K562 (cell line): ENCODE data around the gene EPHA2. TPM values are rescaled to one million over a fixed set of nuclear protein-coding genes. Genes with fewer than 3 reads are reported as not detected.

Experiments used
- AFF4 ChIP-seq: sonication (generic); formaldehyde crosslinking; IDR thresholded peaks from 2 replicates; pipeline ENCODE4 v1.8.0; 2023; ENCODE audit warnings: mild to moderate bottlenecking, missing genetic modification reagents
- ETV6 ChIP-seq, 3 experiments: fragments of 150-350 bp in 1 of 3; sonication (generic) in 1 of 3; formaldehyde crosslinking in 1 of 3; IDR thresholded peaks; 2 replicates each; pipeline versions ENCODE4 v1.6.1 to v1.8.0; 2014 to 2022; ENCODE audit warnings: borderline replicate concordance in 2 of 3, low read depth in 2 of 3, antibody characterized with exemption in 1 of 3, low read length in 1 of 3, mild to moderate bottlenecking in 1 of 3, missing genetic modification reagents in 1 of 3
- GATAD2B ChIP-seq: fragments of 450-650 bp; IDR thresholded peaks from 2 replicates; pipeline ENCODE4 v1.6.1; 2017; ENCODE audit warnings: mild to moderate bottlenecking, borderline replicate concordance
- L3MBTL2 ChIP-seq: fragments of 450-650 bp; IDR thresholded peaks from 2 replicates; pipeline ENCODE4 v1.6.1; 2016; ENCODE audit warnings: mild to moderate bottlenecking, moderate library complexity
- MAX ChIP-seq: sonication (generic); formaldehyde crosslinking; IDR thresholded peaks from 2 replicates; pipeline ENCODE4 v1.9.0; 2022; ENCODE audit warnings: mild to moderate bottlenecking, missing genetic modification reagents
- TCFL5 ChIP-seq: fragments of 250-450 bp; sonication (Bioruptor Pico); conservative IDR thresholded peaks from 2 replicates; pipeline ENCODE4 v1.6.1; 2021; ENCODE audit warnings: mild to moderate bottlenecking, moderate library complexity, matching md5 sums
- ZBTB26 ChIP-seq: fragments of 450-650 bp; formaldehyde crosslinking; IDR thresholded peaks from 2 replicates; pipeline ENCODE4 v1.4.0; 2022; ENCODE audit warnings: missing genetic modification characterization
- ZNF316 ChIP-seq: fragments of 450-650 bp; IDR thresholded peaks from 2 replicates; pipeline ENCODE4 v1.6.1; 2016
- ZNF398 ChIP-seq: fragments of 250-450 bp; sonication (Bioruptor Pico); IDR thresholded peaks from 2 replicates; pipeline ENCODE4 v1.8.0; 2021; ENCODE audit warnings: moderate library complexity, mild to moderate bottlenecking, inconsistent platforms
- ZNF407 ChIP-seq: fragments of 450-650 bp; IDR thresholded peaks from 2 replicates; pipeline ENCODE4 v1.6.1; 2016; ENCODE audit warnings: low read depth
- polyA plus RNA-seq, 8 experiments: library from polyadenylated mRNA; depleted of rRNA in 4 of 8; stranded (reverse) in 5 of 8; unstranded in 3 of 8; fragments of >200 nt; fragmentation: Nextera tagmentation in 2 of 8; fragmentation: Illumina TruSeq in 1 of 8; extraction: Ambion mirVana in 2 of 8; extraction: Trizol in 1 of 8; gene quantifications; 2 replicates each; pipeline versions ENCODE4 v1.2.1 to v1.2.3, GENCODE V29; 2011 to 2014; ENCODE audit warnings: inconsistent platforms in 1 of 8, missing spikeins in 1 of 8
- total RNA-seq, 7 experiments: library from RNA; depleted of rRNA in 6 of 7; stranded (reverse); fragments of >200 nt in 6 of 7; fragmentation: Illumina TruSeq in 2 of 7; extraction: Trizol in 2 of 7; gene quantifications; 2 replicates each; pipeline versions ENCODE4 v1.2.1 to v1.2.3, GENCODE V29; 2011 to 2021; ENCODE audit warnings: low replicate concordance in 1 of 7

Gene EPHA2
- total and polyA plus RNA-seq, 9 of the 15 experiments (the other 6 are each of a cell fraction or from before 2014, with no cell fraction given): 0.04 to 0.40 (median 0.07) TPM; not detected in 4

GRCh38 chr1:16143566-16144324, 12.1 kb downstream of the EPHA2 start (continued):
- TF ChIP-seq ETV6 (IDR thresholded peaks at IDR 0.05; ENCODE audit: borderline replicate concordance in 1 of 2, low read depth in 2 of 2, low read length in 1 of 2) (no peak), ETV6 (CRISPR knock-in tag; IDR thresholded peaks at IDR 0.05; ENCODE audit: borderline replicate concordance) (no peak), TCFL5 (CRISPR knock-in tag) (no peak), MAX (CRISPR knock-in tag) (no peak; the same call in 1 of the 2 replicates), AFF4 (CRISPR knock-in tag) (no peak), ZBTB26 (no peak), L3MBTL2 (no peak; the same call in 1 of the 2 replicates), GATAD2B (no peak), ZNF398 (CRISPR knock-in tag) (no peak), ZNF407 (no peak), ZNF316 (no peak)
